NCI-H128 (cell line): Measurements from ENCODE around the gene C1QTNF9.
"Not testable (repeated sequence)": the region's sequence is repeated elsewhere in the genome, so short reads cannot be mapped to it uniquely, and the experiment has no call there.

Experiments
- DNase-seq: peaks from one replicate; lab custom pipeline; 2025; ENCODE audit not compliant: unreplicated experiment; lab: John Stamatoyannopoulos, UW

C1QTNF9 gene

GRCh38 chr13:24281188-24282008, 28.0 kb upstream of the C1QTNF9 start:
- no peak for DNase-seq

DNA sequence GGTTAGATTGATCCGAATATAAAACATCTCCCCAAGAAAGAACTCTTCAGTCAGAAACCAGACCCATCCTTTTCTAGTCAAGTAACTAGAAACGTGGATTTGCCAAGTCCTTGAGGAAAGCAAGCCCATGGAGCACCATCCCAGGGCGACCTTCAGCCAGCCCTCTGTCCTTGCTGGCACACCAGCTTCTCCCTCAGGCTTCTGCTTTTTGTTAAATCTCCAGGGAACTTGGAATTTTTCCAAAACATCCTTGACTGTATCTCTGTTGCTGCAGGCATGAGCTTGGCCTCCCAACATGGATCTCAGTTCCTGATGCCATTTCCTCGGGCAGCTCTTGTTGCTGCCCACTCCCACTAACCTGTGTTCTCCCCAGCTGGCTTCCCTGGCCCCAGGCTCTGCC, 27.1 kb upstream of the C1QTNF9 start:
- DNase-seq = no peak

DNA sequence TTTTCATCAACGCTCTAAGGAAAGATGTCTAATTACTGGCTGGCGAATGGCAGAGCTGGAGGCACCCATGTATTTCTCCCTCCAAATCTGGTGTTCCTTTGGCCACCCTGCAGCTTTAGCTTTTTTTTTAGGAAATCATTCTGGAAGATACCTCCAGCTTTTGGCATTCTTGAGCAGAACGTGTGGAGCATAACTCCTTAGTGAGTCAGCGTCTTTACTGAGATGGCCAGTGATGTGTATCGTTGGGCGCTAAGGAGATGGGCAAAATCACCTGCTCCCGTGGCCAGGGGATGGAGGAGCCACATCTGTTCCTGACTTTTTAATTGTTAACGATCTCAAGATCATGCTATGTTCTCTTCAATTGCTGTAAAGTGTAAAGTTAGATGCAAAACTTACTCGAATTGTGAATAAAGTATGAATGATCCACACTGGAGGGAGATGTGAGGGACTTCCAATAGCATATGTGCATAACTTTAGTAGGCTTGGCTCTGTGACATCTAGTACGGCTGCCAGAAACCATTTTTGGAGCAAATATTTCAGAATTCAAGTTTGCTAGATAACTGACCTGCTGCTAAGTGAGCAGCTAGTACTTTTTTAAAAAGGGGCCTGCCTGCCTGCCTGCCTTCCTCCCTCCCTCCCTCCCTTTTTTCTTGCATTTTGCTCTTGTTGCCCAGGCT, 24.4 kb upstream of the C1QTNF9 start:
- no peak for DNase-seq

- no peak for DNase-seq
Observed at GRCh38 chr13:24286624-24287023, 22.8 kb upstream of the C1QTNF9 start.

DNA sequence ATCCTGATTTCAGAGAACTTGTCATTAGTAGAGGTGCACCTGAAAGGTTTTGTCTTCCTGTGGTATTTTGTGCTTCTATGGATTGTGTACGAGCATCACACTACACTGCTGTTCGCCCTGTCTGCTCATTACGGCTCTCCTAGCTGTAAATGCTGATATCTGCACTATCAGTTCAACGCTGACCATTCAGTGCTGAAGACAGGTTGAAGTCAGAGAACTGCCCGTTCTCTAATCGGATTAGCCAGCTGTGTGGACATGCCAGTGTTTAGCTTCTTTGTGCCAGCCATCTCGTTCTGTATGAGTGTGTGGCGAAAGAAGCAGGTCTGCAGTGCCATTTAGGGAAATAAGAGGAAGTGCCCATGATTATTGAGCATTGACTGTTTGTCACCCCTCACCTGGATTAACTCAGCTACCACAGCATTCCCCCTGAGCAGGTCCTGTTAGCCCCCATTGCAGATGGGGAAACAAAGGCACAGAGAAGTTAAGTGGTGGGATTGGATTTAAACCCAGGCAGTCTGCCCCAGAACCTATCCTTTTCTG, 21.6 kb upstream of the C1QTNF9 start:
- no peak for DNase-seq

- no peak for DNase-seq
Observed at GRCh38 chr13:24288870-24289269, 20.5 kb upstream of the C1QTNF9 start.

DNA sequence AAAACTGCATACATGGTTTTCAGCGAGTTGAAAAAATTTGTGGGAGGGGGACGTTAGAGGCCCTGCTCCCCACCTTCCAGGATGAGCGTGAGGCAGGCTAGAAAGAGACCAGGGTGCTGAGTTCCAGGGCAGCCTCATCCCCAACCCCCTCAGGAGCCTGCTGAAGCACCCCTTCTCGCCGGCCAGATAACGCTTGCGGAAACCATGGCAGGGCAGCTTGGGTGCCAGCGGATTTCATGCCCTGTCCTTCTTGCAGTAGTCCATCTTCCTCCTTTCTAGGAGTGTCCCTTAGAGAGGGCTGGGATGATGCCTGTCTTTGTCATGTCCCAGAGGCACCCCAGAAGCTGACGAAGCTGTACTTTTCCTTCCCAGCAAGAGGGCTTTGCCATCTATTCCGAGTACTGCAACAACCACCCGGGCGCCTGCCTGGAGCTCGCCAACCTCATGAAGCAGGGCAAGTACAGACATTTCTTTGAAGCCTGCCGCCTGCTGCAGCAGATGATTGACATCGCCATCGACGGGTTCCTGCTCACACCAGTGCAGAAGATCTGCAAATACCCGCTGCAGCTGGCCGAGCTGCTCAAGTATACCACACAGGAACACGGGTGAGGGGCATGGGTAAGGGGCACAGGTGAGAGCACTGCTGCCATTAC, 19.0 kb upstream of the C1QTNF9 start:
- no peak for DNase-seq

- DNase-seq = no peak
Observed at GRCh38 chr13:24292481-24292880, 16.9 kb upstream of the C1QTNF9 start.

GRCh38 chr13:24293746-24294145, 15.6 kb upstream of the C1QTNF9 start:
- DNase-seq = no peak

GRCh38 chr13:24299488-24300114, 9.8 kb upstream of the C1QTNF9 start:
- DNase-seq = no peak

DNA sequence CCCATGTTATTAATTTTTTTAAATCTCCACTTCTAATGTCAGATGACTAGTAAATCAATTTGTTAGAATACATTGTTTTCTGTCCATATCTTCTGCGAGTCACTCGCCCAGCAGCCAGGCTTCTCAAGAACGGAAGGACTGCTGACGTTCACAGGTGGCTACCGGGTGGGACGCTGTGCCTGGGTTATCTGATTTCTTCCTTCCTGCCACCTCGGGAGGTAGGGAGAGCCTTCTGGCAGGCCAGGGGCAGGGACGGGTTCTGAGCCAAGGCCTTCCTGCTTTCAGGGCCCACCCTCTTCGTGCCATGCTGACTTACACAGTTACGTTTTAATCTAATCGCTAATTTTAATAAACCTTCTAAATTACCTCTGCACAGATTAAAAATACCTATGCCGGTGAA, 7.9 kb upstream of the C1QTNF9 start:
- no peak for DNase-seq

DNA sequence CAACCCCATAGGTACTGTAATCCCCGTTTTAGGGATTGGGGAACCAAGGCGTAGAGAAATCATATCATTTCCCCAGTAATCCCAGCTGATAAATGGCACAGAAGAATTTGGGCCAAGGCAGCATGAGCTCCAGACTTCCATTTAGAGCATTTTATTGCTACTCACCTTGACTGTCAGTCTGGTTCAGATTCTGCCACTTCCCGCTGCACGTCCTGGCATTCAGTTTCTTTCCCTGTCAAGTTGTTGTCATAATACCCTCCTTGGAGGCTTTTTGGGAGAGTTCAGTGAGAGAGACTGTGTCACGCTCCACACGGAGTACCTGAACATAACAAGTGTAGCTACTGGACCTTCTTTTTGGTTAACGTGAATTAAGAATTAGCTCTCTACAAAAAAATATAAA, 7.5 kb upstream of the C1QTNF9 start:
- DNase-seq = no peak

GRCh38 chr13:24304620-24305019, 4.8 kb upstream of the C1QTNF9 start:
- no peak for DNase-seq

DNA sequence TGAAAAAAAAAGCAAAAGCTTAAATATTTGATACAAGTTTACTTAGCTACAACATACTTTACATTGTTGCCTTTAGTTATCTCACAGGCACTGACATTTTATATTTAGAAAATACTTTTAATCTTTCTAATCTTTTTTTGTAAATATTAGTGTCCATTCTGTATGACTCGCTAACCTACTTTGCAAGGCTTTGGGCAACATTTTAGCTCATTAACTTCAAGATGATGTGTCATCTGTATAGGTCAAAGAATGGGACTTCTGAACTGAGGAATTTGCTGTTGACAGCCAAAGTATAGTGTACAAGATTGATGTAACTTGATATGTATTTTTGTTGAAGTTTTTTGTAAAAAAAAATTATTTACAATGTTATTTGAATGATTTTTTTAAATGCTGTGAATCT, 2.7 kb upstream of the C1QTNF9 start:
- no peak for DNase-seq

DNA sequence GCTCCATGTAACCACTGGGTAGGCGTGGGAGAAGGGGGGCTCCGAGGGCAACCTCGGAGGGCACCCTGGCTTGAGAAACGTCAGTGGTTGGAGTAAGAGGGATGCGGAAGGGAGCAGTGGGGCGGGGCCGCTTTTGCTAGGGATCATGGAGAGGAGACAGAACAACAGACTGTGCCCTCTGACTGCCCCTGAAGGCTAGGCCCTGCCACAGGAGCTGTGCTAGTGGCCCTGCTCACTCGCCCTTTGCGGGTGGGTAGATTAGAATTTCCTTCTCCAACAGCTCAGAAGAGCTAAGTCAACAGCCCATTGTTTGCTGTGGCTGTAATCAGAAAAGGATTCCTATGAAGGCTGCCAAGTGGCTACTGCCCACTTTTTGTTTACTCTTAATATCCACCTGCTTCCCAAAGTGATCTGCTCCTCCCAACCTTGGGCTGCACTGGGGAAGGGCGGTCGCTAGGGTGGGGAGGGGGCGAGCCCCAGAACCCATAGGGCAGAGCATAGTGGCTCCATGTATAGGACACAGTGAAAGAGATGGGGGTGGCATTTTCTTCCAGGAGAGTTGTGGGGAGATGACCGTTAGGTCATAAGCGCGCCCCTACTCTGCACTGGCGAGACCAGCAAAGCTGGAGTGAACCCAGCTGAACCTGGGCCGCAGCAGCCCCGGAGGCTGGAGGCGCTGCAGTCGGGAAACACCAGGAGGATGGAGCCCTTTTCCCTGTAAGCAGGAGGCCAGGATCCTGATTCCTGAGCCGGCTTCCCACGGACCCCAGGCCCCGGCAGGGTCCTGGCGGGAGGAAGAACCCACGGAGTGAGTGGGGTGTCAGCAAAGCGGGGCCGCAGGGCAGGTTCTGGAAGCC, 1.9 kb upstream of the C1QTNF9 start:
- no peak for DNase-seq

DNA sequence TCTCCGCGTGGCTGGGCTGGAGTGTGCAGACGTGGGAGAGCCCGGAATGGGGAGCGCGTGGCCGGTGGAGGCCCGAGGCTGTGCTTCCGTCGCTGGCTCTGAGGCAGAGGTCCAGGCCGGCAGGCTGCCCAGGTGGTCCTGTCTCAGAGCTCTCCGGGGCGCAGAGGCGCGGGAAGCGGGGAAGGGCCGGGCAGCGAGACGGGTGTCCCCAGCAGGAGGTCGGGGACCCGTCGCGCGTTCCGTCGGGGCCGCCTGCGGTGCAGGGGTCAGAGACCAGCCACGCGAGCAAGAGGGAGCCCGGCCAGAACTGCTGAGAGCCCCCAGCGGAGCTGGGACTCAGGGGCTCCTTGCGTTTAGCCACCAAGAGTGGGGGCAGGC, 1.3 kb upstream of the C1QTNF9 start:
- DNase-seq = no peak

DNA sequence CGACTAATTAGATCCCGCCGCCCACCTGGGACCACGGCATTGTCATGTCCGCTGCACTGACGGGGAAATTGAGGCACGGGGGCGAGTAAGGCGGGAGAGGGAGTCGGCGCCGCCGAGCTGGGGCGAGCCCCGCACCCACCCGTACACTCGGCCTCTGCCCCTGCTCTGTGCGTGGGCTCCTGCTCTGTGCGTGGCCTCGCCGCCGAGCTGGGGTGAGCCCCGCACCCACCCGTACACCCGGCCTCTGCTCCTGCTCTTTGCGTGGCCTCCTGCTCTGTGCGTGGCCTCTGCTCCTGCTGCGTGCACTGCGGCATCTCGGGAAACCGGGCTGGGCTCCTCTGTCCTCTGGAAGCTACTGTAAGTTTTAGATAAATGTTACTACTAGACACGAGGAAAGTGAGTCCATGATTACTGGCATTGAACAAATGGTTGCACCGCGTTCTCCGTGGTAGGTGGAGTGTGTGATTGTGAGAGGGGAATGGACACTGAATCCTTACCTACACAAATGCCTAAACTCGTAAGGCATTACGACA, 826 bp upstream of the C1QTNF9 start:
- no peak for DNase-seq

GRCh38 chr13:24313439-24313838, 4.1 kb downstream of the C1QTNF9 start:
- DNase-seq = no peak

DNA sequence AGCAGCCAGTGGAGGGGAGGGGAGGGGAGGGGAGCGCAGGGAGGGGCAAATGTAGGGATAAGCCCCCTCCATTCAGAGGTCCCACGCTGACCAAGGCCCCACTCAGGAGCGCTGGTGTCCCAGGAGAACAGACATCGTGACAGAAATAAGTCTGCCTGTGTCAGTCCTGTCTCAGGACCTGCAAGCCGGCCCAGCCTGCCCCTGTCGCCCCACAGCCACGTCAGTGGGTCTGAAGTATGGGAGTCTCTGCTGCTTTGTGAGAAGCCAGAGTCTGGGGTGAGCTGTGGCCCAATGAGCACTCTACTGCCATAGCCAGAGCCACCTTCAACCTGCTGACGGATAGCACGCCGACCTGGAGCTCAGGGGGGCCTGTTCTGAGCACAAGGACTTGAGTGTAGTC, 8.5 kb downstream of the C1QTNF9 start:
- not testable (repeated sequence) for DNase-seq

DNA sequence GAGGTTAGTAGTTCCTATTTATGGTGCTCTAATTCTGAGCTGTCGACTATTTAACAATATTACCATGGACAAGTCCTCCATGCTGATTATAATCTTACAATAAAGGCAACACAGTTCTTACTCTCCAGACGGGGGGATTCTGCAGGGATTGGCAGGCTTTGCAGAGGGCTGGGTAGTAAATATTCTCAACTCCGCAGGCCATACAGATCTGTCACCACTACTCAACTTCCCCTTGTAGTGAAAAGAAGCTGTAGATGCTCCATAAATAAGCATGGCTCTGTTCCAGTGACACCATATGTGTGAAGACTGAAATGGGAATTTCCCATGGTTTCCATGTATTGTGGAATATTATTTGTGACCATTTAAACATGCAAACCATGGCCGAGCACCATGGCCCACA, 9.5 kb downstream of the C1QTNF9 start:
- DNase-seq = not testable (repeated sequence)
